LNCAP (cell line): ENCODE measurements around the gene HPS1.

Source experiments
- CTCF ChIP-seq: fragments of 450-650 bp; IDR thresholded peaks from 2 replicates; pipeline ENCODE4 v1.5.1; 2017; ENCODE audit warnings: mild to moderate bottlenecking

The HPS1 gene

GRCh38 chr10:98367604-98368451 lies 78.9 kb downstream of the HPS1 start:
- no peak for TF ChIP-seq CTCF
